ENCODE results near the gene DNAJB8. TPM values are rescaled to one million over a fixed set of nuclear protein-coding genes. Genes with fewer than 3 reads are reported as not detected.

Gene DNAJB8
- total and polyA plus RNA-seq, 5 donors, result not detected

- 83% methylated on average over 8 of the region's 8 CpGs for WGBS
- H3K9me3 ChIP-seq (ENCODE audit: control insufficient read depth, low read length), result no peaks in the 10 kb centered on the region
- intact Hi-C loops (cut with DNase I), result no loop called here
- H3K4me3 ChIP-seq (ENCODE audit: low read length), result no peak overlapping the region
- no peak overlapping the region for H3K27ac ChIP-seq (ENCODE audit: low read length)
- no peaks in the 10 kb centered on the region for H3K4me1 ChIP-seq (ENCODE audit: control insufficient read depth, insufficient read depth, low read length)
- DNase-seq, result no peak
- no peak for ATAC-seq
- H3K27me3 ChIP-seq (ENCODE audit: control insufficient read depth, insufficient read depth), result no peaks in the 10 kb centered on the region
These were observed 36.0 kb downstream of the DNAJB8 start for GRCh38 chr3:128430731-128431130.

- no peak overlapping the region for H3K4me3 ChIP-seq (ENCODE audit: low read length)
- no peaks in the 10 kb centered on the region for H3K27me3 ChIP-seq (ENCODE audit: control insufficient read depth, insufficient read depth)
- DNase-seq (no peak), ATAC-seq (no peak)
- no peak overlapping the region for H3K27ac ChIP-seq (ENCODE audit: low read length)
- intact Hi-C loops (cut with DNase I), result no loop called here
- H3K9me3 ChIP-seq (ENCODE audit: control insufficient read depth, low read length), result no peaks in the 10 kb centered on the region
- no peaks in the 10 kb centered on the region for H3K4me1 ChIP-seq (ENCODE audit: control insufficient read depth, insufficient read depth, low read length)
- WGBS, result 82% methylated on average over 10 of the region's 10 CpGs
These were observed 36.4 kb downstream of the DNAJB8 start for GRCh38 chr3:128430301-128430700.

- Histone ChIP-seq H3K4me1 (ENCODE audit: control insufficient read depth, insufficient read depth, low read length) (no peaks in the 10 kb centered on the region), H3K4me3 (ENCODE audit: low read length) (no peak overlapping the region), H3K9me3 (ENCODE audit: control insufficient read depth, low read length) (no peaks in the 10 kb centered on the region), H3K27ac (ENCODE audit: low read length) (no peak overlapping the region), H3K27me3 (ENCODE audit: control insufficient read depth, insufficient read depth) (no peaks in the 10 kb centered on the region)
- 91% methylated on average over 8 of the region's 8 CpGs for WGBS
- no peak for ATAC-seq
- no peak for DNase-seq
- intact Hi-C loops (cut with DNase I), result loop anchor here (5.0 to 10.0 kb wide), 6 partner anchors 65 to 178 kb away; partner anchors contain the start of gene GATA2 (in 1 of the 4)
These were observed 36.9 kb downstream of the DNAJB8 start for GRCh38 chr3:128429751-128430150.

- 92% methylated on average over 15 of the region's 15 CpGs for WGBS
- H3K27me3 ChIP-seq (ENCODE audit: control insufficient read depth, insufficient read depth), result no peaks in the 10 kb centered on the region
- DNase-seq (no peak), ATAC-seq (no peak)
- H3K27ac ChIP-seq (ENCODE audit: low read length), result no peak overlapping the region
- no peaks in the 10 kb centered on the region for H3K4me1 ChIP-seq (ENCODE audit: control insufficient read depth, insufficient read depth, low read length)
- intact Hi-C loops (cut with DNase I), result loop anchor here (5.0 to 10.0 kb wide), 6 partner anchors 66 to 178 kb away; partner anchors contain the start of gene GATA2 (in 1 of the 4)
- no peak overlapping the region for H3K4me3 ChIP-seq (ENCODE audit: low read length)
- H3K9me3 ChIP-seq (ENCODE audit: control insufficient read depth, low read length), result no peaks in the 10 kb centered on the region
These were observed 37.4 kb downstream of the DNAJB8 start for GRCh38 chr3:128429275-128429674.

GRCh38 chr3:128427872-128428822 is 38.5 kb downstream of the DNAJB8 start:
- no peak for ATAC-seq
- no peaks in the 10 kb centered on the region for H3K9me3 ChIP-seq (ENCODE audit: control insufficient read depth, low read length)
- H3K4me3 ChIP-seq (ENCODE audit: low read length), result no peak overlapping the region
- no peaks in the 10 kb centered on the region for H3K27me3 ChIP-seq (ENCODE audit: control insufficient read depth, insufficient read depth)
- intact Hi-C loops (cut with DNase I), result loop anchor here (5.0 to 10.0 kb wide), 6 partner anchors 67 to 179 kb away; partner anchors contain the start of gene GATA2 (in 1 of the 4)
- 94% methylated on average over 19 of the region's 19 CpGs for WGBS
- H3K27ac ChIP-seq (ENCODE audit: low read length), result no peak overlapping the region
- no peak for DNase-seq
- no peaks in the 10 kb centered on the region for H3K4me1 ChIP-seq (ENCODE audit: control insufficient read depth, insufficient read depth, low read length)

GRCh38 chr3:128427175-128427857 is 39.4 kb downstream of the DNAJB8 start:
- WGBS, result 88% methylated on average over 15 of the region's 15 CpGs
- no peaks in the 10 kb centered on the region for H3K9me3 ChIP-seq (ENCODE audit: control insufficient read depth, low read length)
- H3K4me1 ChIP-seq (ENCODE audit: control insufficient read depth, insufficient read depth, low read length), result no peaks in the 10 kb centered on the region
- H3K27ac ChIP-seq (ENCODE audit: low read length), result no peak overlapping the region
- intact Hi-C loops (cut with DNase I), result loop anchor here (5.0 to 10.0 kb wide), 6 partner anchors 67 to 180 kb away; partner anchors contain the start of gene GATA2 (in 1 of the 4)
- H3K4me3 ChIP-seq (ENCODE audit: low read length), result no peak overlapping the region
- no peaks in the 10 kb centered on the region for H3K27me3 ChIP-seq (ENCODE audit: control insufficient read depth, insufficient read depth)
- DNase-seq, result no peak
- ATAC-seq, result no peak

GRCh38 chr3:128426128-128426921 is 40.4 kb downstream of the DNAJB8 start:
- peak overlapping the region; percentile 37 for H3K4me3 ChIP-seq (ENCODE audit: low read length)
- no peaks in the 10 kb centered on the region for H3K4me1 ChIP-seq (ENCODE audit: control insufficient read depth, insufficient read depth, low read length)
- intact Hi-C loops (cut with DNase I), result loop anchor here (5.0 to 10.0 kb wide), 6 partner anchors 68 to 181 kb away; partner anchors contain the start of gene GATA2 (in 1 of the 4)
- ATAC-seq, result peak; percentile 85 to 87
- peak; percentile 44 to 81 (median 80) for DNase-seq
- no peaks in the 10 kb centered on the region for H3K27me3 ChIP-seq (ENCODE audit: control insufficient read depth, insufficient read depth)
- 8% methylated on average over 66 of the region's 66 CpGs for WGBS
- H3K9me3 ChIP-seq (ENCODE audit: control insufficient read depth, low read length), result no peaks in the 10 kb centered on the region
- no peak overlapping the region for H3K27ac ChIP-seq (ENCODE audit: low read length)

- ATAC-seq (no peak), DNase-seq (no peak)
- Histone ChIP-seq H3K4me1 (ENCODE audit: control insufficient read depth, insufficient read depth, low read length) (no peaks in the 10 kb centered on the region), H3K27me3 (ENCODE audit: control insufficient read depth, insufficient read depth) (no peaks in the 10 kb centered on the region), H3K27ac (ENCODE audit: low read length) (no peak overlapping the region), H3K9me3 (ENCODE audit: control insufficient read depth, low read length) (no peaks in the 10 kb centered on the region), H3K4me3 (ENCODE audit: low read length) (no peak overlapping the region)
- intact Hi-C loops (cut with DNase I), result loop anchor here (5.0 to 10.0 kb wide), 6 partner anchors 69 to 182 kb away; partner anchors contain the start of gene GATA2 (in 1 of the 4)
- 78% methylated on average over 8 of the region's 8 CpGs for WGBS
These were observed 40.9 kb downstream of the DNAJB8 start for GRCh38 chr3:128425846-128426127.

- no peaks in the 10 kb centered on the region for H3K9me3 ChIP-seq (ENCODE audit: control insufficient read depth, low read length)
- no peak for ATAC-seq
- no peak overlapping the region for H3K4me3 ChIP-seq (ENCODE audit: low read length)
- no peaks in the 10 kb centered on the region for H3K27me3 ChIP-seq (ENCODE audit: control insufficient read depth, insufficient read depth)
- intact Hi-C loops (cut with DNase I), result loop anchor here (5.0 to 10.0 kb wide), 6 partner anchors 70 to 182 kb away; partner anchors contain the start of gene GATA2 (in 1 of the 4)
- no peaks in the 10 kb centered on the region for H3K4me1 ChIP-seq (ENCODE audit: control insufficient read depth, insufficient read depth, low read length)
- 80% methylated on average over 23 of the region's 23 CpGs for WGBS
- H3K27ac ChIP-seq (ENCODE audit: low read length), result no peak overlapping the region
- DNase-seq, result no peak
These were observed 41.4 kb downstream of the DNAJB8 start for GRCh38 chr3:128425142-128425845.

GRCh38 chr3:128424508-128425069 is 42.1 kb downstream of the DNAJB8 start:
- WGBS, result 88% methylated on average over 14 of the region's 14 CpGs
- H3K27me3 ChIP-seq (ENCODE audit: control insufficient read depth, insufficient read depth), result no peaks in the 10 kb centered on the region
- intact Hi-C loops (cut with DNase I), result loop anchor here (5.0 to 10.0 kb wide), 6 partner anchors 70 to 183 kb away; partner anchors contain the start of gene GATA2 (in 1 of the 4)
- no peak overlapping the region for H3K27ac ChIP-seq (ENCODE audit: low read length)
- DNase-seq (no peak), ATAC-seq (no peak)
- no peaks in the 10 kb centered on the region for H3K4me1 ChIP-seq (ENCODE audit: control insufficient read depth, insufficient read depth, low read length)
- no peaks in the 10 kb centered on the region for H3K9me3 ChIP-seq (ENCODE audit: control insufficient read depth, low read length)
- H3K4me3 ChIP-seq (ENCODE audit: low read length), result no peak overlapping the region

All from right cardiac atrium (tissue), 5 donors.